Activated T-cell treated with anti-CD3 and anti-CD28 coated beads for 1 hour (primary cell): ENCODE measurements around the gene HGFAC.

Source experiments
- DNase-seq: peaks from one replicate; pipeline ENCODE4 v3.0.0-alpha.2; 2020; ENCODE audit warnings: low read depth

Gene HGFAC

GRCh38 chr4:3441501-3442459 is at the start of gene HGFAC:
Gene HGFAC, plus strand, starts transcription at chr4:3441968. Its CDS starts 34 bp downstream, at chr4:3442002.
- no peak for DNase-seq

GRCh38 chr4:3392321-3392720 is 49.4 kb upstream of the HGFAC start:
- DNase-seq, result no peak

GRCh38 chr4:3393171-3393570 is 48.6 kb upstream of the HGFAC start:
- no peak for DNase-seq

GRCh38 chr4:3396600-3396999 is 45.2 kb upstream of the HGFAC start:
- no peak for DNase-seq

GRCh38 chr4:3397128-3397527 is 44.6 kb upstream of the HGFAC start:
- no peak for DNase-seq

GRCh38 chr4:3399277-3400194 is 42.2 kb upstream of the HGFAC start:
- DNase-seq, result no peak

GRCh38 chr4:3401436-3402171 is 40.2 kb upstream of the HGFAC start:
- no peak for DNase-seq

- DNase-seq, result no peak
Measured at GRCh38 chr4:3402491-3403347, 39.0 kb upstream of the HGFAC start.

- no peak for DNase-seq
Measured at GRCh38 chr4:3403348-3403906, 38.3 kb upstream of the HGFAC start.

GRCh38 chr4:3404546-3404945 is 37.2 kb upstream of the HGFAC start:
- DNase-seq, result no peak

GRCh38 chr4:3405176-3405575 is 36.6 kb upstream of the HGFAC start:
- no peak for DNase-seq

- no peak for DNase-seq
Measured at GRCh38 chr4:3406021-3406420, 35.7 kb upstream of the HGFAC start.

- no peak for DNase-seq
Measured at GRCh38 chr4:3406431-3406830, 35.3 kb upstream of the HGFAC start.

- DNase-seq, result no peak
Measured at GRCh38 chr4:3407171-3407771, 34.5 kb upstream of the HGFAC start.

GRCh38 chr4:3407930-3408792 is 33.6 kb upstream of the HGFAC start:
- no peak for DNase-seq

GRCh38 chr4:3408793-3409330 is 32.9 kb upstream of the HGFAC start:
- no peak for DNase-seq

- no peak for DNase-seq
Measured at GRCh38 chr4:3409571-3410091, 32.1 kb upstream of the HGFAC start.

- DNase-seq, result no peak
Measured at GRCh38 chr4:3410401-3411135, 31.2 kb upstream of the HGFAC start.
